Measurements from ENCODE around the gene WASHC3.

DNA sequence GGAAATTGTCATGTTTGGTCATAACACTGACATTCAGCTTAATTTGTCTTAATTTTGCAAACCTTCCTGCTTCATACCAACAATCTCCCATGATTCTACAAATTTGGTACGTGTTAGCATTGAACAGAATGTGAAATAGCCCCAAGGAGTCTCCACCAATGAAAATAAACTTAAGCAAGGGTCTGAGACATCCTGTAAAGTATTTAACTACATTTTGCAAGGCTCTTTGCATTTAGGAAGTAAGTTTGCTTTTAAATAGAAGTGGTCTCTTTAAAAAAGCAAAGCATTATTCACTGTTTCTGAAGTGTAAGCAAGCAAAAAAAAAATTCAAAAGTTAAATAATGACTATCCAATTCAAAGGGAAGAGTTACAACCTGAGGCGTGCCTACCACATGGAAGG, 79.9 kb downstream of the WASHC3 start:
- TF ChIP-seq, protein P1, sequence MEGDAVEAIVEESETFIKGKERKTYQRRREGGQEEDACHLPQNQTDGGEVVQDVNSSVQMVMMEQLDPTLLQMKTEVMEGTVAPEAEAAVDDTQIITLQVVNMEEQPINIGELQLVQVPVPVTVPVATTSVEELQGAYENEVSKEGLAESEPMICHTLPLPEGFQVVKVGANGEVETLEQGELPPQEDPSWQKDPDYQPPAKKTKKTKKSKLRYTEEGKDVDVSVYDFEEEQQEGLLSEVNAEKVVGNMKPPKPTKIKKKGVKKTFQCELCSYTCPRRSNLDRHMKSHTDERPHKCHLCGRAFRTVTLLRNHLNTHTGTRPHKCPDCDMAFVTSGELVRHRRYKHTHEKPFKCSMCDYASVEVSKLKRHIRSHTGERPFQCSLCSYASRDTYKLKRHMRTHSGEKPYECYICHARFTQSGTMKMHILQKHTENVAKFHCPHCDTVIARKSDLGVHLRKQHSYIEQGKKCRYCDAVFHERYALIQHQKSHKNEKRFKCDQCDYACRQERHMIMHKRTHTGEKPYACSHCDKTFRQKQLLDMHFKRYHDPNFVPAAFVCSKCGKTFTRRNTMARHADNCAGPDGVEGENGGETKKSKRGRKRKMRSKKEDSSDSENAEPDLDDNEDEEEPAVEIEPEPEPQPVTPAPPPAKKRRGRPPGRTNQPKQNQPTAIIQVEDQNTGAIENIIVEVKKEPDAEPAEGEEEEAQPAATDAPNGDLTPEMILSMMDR (conservative IDR thresholded peaks at IDR 0.05): no peak
- no peak for TF ChIP-seq EZH2 (IDR thresholded peaks at IDR 0.05; ENCODE audit: low read depth)
